ENCODE data around the gene WDFY2.
"Not testable (repeated sequence)": the region's sequence is repeated elsewhere in the genome, so short reads cannot be mapped to it uniquely, and the experiment has no call there.

Gene WDFY2

DNA sequence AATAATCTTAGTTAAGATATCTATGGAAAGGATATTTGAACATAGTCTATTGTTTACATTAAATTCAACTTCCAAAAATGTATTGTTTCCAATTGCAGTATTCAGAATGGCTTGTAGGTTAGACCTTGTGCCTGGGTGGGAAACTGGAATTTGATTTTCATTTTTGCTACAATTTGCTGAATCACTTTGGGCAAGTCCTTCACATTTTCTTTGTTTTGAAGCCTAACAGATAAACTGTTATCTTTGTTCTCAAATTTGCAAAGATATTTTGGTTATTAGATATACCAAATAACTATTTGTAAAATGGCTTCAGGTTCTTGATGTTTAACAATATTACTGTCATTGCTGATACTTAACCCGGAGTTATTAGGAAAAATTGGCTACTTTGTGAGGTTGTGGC lies 82.6 kb downstream of the WDFY2 start:
- DNase-seq: no peak

DNA sequence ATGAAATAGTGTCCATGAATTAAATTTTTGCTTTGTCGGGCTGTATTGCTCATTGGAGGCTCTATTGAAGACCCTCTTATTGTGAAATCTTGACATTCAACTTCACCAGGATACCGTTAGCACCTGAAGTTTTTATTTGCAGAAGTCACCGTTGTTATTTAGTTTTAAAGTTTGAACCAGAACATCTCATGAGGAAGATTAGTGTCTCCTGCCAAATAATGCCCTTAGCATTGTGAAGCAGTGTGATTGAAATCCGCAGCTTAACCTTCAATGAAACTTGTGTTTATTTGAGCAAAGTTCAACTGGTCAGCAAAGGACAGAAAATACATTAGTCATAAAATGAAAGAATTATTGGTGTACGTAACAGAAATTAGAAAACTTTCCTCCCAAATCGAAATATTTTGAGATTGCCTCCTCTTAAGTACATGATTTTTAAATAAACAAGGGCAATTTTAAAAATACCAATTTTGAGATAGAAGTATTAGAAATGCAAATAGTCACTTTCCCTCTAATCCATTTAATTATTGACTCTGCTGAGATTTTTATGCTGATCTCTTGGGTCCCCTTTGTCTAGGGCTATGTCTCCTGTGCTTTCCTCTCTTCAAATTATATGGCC lies 84.4 kb downstream of the WDFY2 start:
- no peak for DNase-seq

DNA sequence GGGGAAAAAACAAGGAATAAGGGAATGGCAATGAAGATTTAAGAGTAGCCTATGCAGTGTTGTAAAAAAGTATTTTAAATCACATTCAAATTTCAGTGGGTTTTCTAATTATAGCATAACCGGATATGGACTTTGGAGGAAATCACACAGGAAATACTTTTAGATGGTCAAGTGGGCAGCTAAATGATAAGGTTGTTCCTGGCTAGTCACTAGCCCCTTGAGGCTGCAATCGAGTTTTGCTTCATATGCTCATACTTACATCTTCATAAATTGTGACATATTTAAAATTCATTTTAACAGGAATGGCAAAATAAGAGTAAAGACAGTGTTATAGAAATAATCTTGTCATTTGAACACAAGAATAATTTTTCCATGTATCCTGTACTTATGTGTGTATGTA lies 88.9 kb downstream of the WDFY2 start:
- DNase-seq: no peak

- DNase-seq: peak; percentile 93
These were observed 90.0 kb downstream of the WDFY2 start for GRCh38 chr13:51674276-51674675.

- no peak for DNase-seq
These were observed 91.1 kb downstream of the WDFY2 start for GRCh38 chr13:51675385-51675784.

DNA sequence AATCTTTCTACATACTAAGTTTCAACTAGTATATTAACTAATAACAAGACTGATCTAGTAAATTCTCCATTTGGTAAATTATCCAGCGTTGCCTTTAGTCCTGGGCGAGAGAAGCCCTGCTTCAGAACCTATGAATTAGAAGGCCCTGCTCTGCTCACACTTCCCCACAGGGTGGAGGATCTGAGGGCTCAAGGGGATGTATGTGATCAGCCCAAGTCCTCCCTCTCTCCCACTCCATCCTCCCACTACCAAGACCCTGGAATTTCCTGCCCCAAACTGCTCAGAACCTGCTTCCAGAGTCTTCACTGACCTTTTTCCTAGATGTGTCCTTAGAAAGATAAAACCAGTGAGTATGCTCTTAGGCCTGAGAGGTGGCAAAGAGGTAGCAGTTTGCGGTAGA lies 91.6 kb downstream of the WDFY2 start:
- no peak for DNase-seq

GRCh38 chr13:51676739-51677138 lies 92.5 kb downstream of the WDFY2 start:
- DNase-seq: no peak

GRCh38 chr13:51678420-51678819 lies 94.2 kb downstream of the WDFY2 start:
- no peak for DNase-seq

- DNase-seq: no peak
These were observed 95.4 kb downstream of the WDFY2 start for GRCh38 chr13:51679616-51680015.

GRCh38 chr13:51681037-51681678 lies 96.9 kb downstream of the WDFY2 start:
- DNase-seq: no peak

DNA sequence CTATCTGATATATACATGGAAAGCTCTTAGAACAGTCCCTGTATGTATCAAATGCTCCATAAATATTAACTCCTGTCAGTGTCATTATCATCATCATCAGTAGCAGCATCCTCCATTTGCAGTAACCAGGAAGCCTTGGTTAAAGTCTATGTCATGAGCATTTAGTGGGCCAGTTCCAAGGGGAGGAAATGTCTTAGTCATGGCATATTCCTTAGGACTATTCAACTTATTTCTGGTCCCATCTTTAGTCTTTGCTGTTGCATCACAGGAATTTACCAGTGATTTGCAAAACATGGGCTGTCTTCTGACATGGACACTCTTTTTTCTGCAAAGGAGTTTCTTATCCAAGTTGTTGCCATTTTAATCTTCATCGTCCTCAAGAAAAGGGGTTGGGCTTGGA lies 98.4 kb downstream of the WDFY2 start:
- no peak for DNase-seq

- DNase-seq: no peak
These were observed 99.3 kb downstream of the WDFY2 start for GRCh38 chr13:51683597-51683996.

- DNase-seq: no peak
These were observed 99.8 kb downstream of the WDFY2 start for GRCh38 chr13:51684076-51684475.

GRCh38 chr13:51687947-51688714 lies 103.9 kb downstream of the WDFY2 start:
- no peak for DNase-seq

- DNase-seq: peak; percentile 57
These were observed 104.8 kb downstream of the WDFY2 start for GRCh38 chr13:51688937-51689662.

- DNase-seq: no peak
These were observed 105.4 kb downstream of the WDFY2 start for GRCh38 chr13:51689663-51689996.

DNA sequence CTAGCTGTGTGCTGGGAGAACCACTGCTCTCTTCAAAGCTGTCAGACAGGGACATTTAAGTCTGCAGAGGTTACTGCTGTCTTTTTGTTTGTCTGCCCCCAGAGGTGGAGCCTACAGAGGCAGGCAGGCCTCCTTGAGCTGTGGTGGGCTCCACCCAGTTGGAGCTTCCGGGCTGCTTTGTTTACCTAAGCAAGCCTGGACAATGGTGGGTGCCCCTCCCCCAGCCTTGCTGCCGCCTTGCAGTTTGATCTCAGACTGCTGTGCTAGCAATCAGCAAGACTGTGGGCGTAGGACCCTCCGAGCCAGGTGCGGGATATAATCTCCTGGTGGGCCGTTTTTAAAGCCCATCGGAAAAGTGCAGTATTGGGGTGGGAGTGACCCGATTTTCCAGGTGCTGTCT lies 111.4 kb downstream of the WDFY2 start:
- not testable (repeated sequence) for DNase-seq

- DNase-seq: no peak
These were observed 112.9 kb downstream of the WDFY2 start for GRCh38 chr13:51697181-51697580.

DNA sequence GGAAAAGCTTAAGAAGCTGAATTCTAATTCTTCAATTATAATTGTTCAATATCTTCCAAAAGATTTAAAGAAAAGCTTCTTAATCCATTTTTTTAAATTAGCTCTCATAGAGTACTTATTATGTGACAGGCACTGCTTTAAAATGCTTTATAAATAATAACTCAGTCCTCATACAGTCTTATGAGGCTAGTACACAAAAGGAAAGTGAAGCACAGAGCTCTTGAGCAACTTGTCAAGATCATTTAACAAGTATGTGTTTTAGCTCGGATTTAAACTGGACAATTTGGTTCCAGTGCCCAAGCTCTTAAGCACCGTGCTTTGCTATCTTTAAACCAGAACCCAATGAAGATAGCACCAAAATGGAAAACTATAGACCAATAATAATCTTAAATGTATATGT lies 113.6 kb downstream of the WDFY2 start:
- no peak for DNase-seq

- DNase-seq: no peak
These were observed 114.1 kb downstream of the WDFY2 start for GRCh38 chr13:51698352-51698751.

- DNase-seq: no peak
These were observed 120.4 kb downstream of the WDFY2 start for GRCh38 chr13:51704399-51705313.

DNA sequence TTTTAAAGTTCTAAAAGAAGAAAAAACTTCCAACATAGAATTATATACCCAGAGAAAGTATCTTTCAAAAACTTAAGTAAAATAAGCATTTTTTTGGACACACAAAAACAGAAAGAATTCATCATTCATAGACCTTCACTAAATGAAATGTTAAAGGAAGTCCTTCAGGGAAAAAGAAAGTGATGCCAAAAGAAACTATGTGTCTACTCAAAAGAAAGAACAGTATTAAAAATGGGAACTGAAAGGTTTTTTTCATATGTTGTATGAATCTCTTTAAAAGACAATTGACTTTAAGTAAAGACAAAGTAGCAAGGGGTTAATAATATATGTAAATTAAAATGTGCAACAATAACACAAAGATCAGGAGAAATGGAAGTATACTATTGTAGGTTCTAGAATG lies 123.2 kb downstream of the WDFY2 start:
- DNase-seq: no peak

GRCh38 chr13:51713807-51714206 lies 129.5 kb downstream of the WDFY2 start:
- no peak for DNase-seq
